H1 (cell line): Measurements from ENCODE around the gene IP6K1. TPM values are rescaled to one million over a fixed set of nuclear protein-coding genes. Genes with fewer than 3 reads are reported as not detected.

Experiments used
- CTCF ChIA-PET: fragments of 300-600 bp; sonication (Branson Sonifier 250); formaldehyde crosslinking; loops from one replicate; lab custom pipeline; 2021; ENCODE audit not compliant: partially characterized antibody; lab: Charles Lee
- POLR2A ChIA-PET: fragments of 300-600 bp; sonication (Branson Sonifier 250); formaldehyde crosslinking; loops from one replicate; lab custom pipeline; 2021; ENCODE audit warnings: inconsistent platforms; ENCODE audit not compliant: partially characterized antibody; lab: Charles Lee
- DNase-seq, 2 experiments: peaks; one replicate each; pipeline versions ENCODE4 v3.0.0 to v3.0.0-alpha.2; 2010 to 2022; ENCODE audit warnings: low spot score in 2 of 2, low read depth in 1 of 2, mixed read lengths in 1 of 2
- FAIRE-seq: peaks from 2 replicates; lab custom pipeline; 2011; peaks lifted over from hg19 to GRCh38; lab: Jason Lieb, UNC
- H2AFZ ChIP-seq: 2 replicates; pipeline ENCODE4 v1.8.1; 2012; ENCODE audit warnings: low read length, inconsistent platforms
- H2AK5ac ChIP-seq: 2 replicates; pipeline ENCODE4 v1.6.1; 2013; ENCODE audit warnings: low read depth, low read length
- H2BK120ac ChIP-seq: replicated peaks from 2 replicates; pipeline ENCODE3; 2013; ENCODE audit warnings: low read depth, low read length, inconsistent platforms
- H2BK12ac ChIP-seq: 2 replicates; pipeline ENCODE4 v1.6.1; 2013; ENCODE audit warnings: low read depth, low read length
- H2BK15ac ChIP-seq: 2 replicates; pipeline ENCODE4 v1.6.1; 2013; ENCODE audit warnings: low read length
- H2BK20ac ChIP-seq: 2 replicates; pipeline ENCODE4 v1.6.1; 2013; ENCODE audit warnings: low read length
- H2BK5ac ChIP-seq: 2 replicates; pipeline ENCODE4 v1.6.1; 2013; ENCODE audit warnings: low read depth, low read length
- H3K14ac ChIP-seq: 2 replicates; pipeline ENCODE4 v1.6.1; 2013; ENCODE audit warnings: inconsistent platforms; ENCODE audit not compliant: insufficient read length
- H3K18ac ChIP-seq: 2 replicates; pipeline ENCODE4 v1.6.1; 2013; ENCODE audit warnings: low read length; ENCODE audit errors: extremely low read depth
- H3K23ac ChIP-seq: 2 replicates; pipeline ENCODE4 v1.6.1; 2013; ENCODE audit warnings: inconsistent platforms; ENCODE audit not compliant: insufficient read length
- H3K23me2 ChIP-seq: 2 replicates; pipeline ENCODE4 v1.6.1; 2013; ENCODE audit warnings: low read depth, low read length
- H3K27ac ChIP-seq: 2 replicates; pipeline ENCODE4 v1.6.1; 2011; ENCODE audit warnings: low read depth, low read length, inconsistent platforms
- H3K27me3 ChIP-seq, 4 experiments: replicated peaks in 1 of 4; 1 replicate in 1 of 4; 2 replicates in 3 of 4; pipeline versions ENCODE4 v1.6.1 to v1.8.1; 2011 to 2013; ENCODE audit warnings: low read length in 3 of 4, mild to moderate bottlenecking in 3 of 4, inconsistent platforms in 2 of 4, mixed read lengths in 2 of 4, moderate library complexity in 1 of 4; ENCODE audit not compliant: control insufficient read depth in 3 of 4, insufficient read depth in 3 of 4; ENCODE audit errors: extremely low read depth in 1 of 4
- H3K36me3 ChIP-seq, 4 experiments: 2 replicates each; pipeline versions ENCODE4 v1.6.1 to v1.8.1; 2011 to 2013; ENCODE audit warnings: mild to moderate bottlenecking in 4 of 4, low read length in 3 of 4, moderate library complexity in 2 of 4, control low read depth in 1 of 4, inconsistent platforms in 1 of 4; ENCODE audit not compliant: insufficient read depth in 4 of 4, control insufficient read depth in 2 of 4
- H3K4ac ChIP-seq: replicated peaks from 2 replicates; pipeline ENCODE3; 2013; ENCODE audit warnings: low read length, low read depth, mixed read lengths, inconsistent platforms; ENCODE audit not compliant: insufficient read length
- H3K4me1 ChIP-seq, 4 experiments: replicated peaks in 1 of 4; 1 replicate in 1 of 4; 2 replicates in 3 of 4; pipeline versions ENCODE4 v1.6.1 to v1.8.1; 2011 to 2013; ENCODE audit warnings: low read length in 3 of 4, inconsistent platforms in 2 of 4, mixed read lengths in 1 of 4; ENCODE audit not compliant: insufficient read depth in 4 of 4, control insufficient read depth in 3 of 4
- H3K4me2 ChIP-seq, 2 experiments: 2 replicates each; pipeline versions ENCODE4 v1.6.1 to v1.8.1; 2011 to 2013; ENCODE audit warnings: low read depth in 2 of 2, low read length in 2 of 2, control low read depth in 1 of 2, inconsistent platforms in 1 of 2, mild to moderate bottlenecking in 1 of 2; ENCODE audit not compliant: insufficient read depth in 1 of 2
- H3K4me3 ChIP-seq, 4 experiments: fragments of 200-600, 300-600 bp in 1 of 4; sonication (generic), shearing (Covaris generic), sonication (Bioruptor Twin) in 1 of 4; 2 replicates each; pipeline versions ENCODE4 v1.5.1 to v1.8.1; 2011 to 2016; ENCODE audit warnings: low read length in 4 of 4, low read depth in 3 of 4, control low read depth in 2 of 4, inconsistent platforms in 2 of 4, mild to moderate bottlenecking in 2 of 4, mixed read lengths in 1 of 4, moderate library complexity in 1 of 4; ENCODE audit not compliant: insufficient read depth in 2 of 4; ENCODE audit errors: extremely low read depth in 1 of 4
- H3K56ac ChIP-seq: replicated peaks from 2 replicates; pipeline ENCODE3; 2013; ENCODE audit warnings: low read depth, mild to moderate bottlenecking, mixed read lengths, low read length, inconsistent platforms; ENCODE audit not compliant: insufficient read length
- H3K79me1 ChIP-seq: 2 replicates; pipeline ENCODE4 v1.6.1; 2013; ENCODE audit warnings: low read depth, low read length, control low read depth
- H3K79me2 ChIP-seq, 2 experiments: 2 replicates each; pipeline versions ENCODE4 v1.6.1 to v1.8.1; 2012 to 2013; ENCODE audit warnings: low read length in 2 of 2, mild to moderate bottlenecking in 2 of 2, inconsistent platforms in 1 of 2; ENCODE audit not compliant: insufficient read depth in 2 of 2, control insufficient read depth in 1 of 2
- H3K9ac ChIP-seq, 4 experiments: replicated peaks in 1 of 4; 1 replicate in 1 of 4; 2 replicates in 3 of 4; pipeline versions ENCODE4 v1.6.1 to v1.8.1; 2011 to 2013; ENCODE audit warnings: low read depth in 3 of 4, low read length in 3 of 4, control low read depth in 2 of 4, mild to moderate bottlenecking in 2 of 4, moderate library complexity in 2 of 4, inconsistent platforms in 1 of 4; ENCODE audit errors: extremely low read depth in 1 of 4
- H3K9me3 ChIP-seq, 2 experiments: 2 replicates each; pipeline versions ENCODE4 v1.6.1 to v1.8.1; 2012 to 2013; ENCODE audit warnings: mild to moderate bottlenecking in 2 of 2, moderate library complexity in 2 of 2, control low read depth in 1 of 2, inconsistent platforms in 1 of 2, low read depth in 1 of 2, low read length in 1 of 2, mixed read lengths in 1 of 2; ENCODE audit not compliant: insufficient read depth in 2 of 2
- H4K20me1 ChIP-seq, 2 experiments: replicated peaks in 1 of 2; 2 replicates each; pipeline versions ENCODE3 to v1.8.1; 2011 to 2013; ENCODE audit warnings: inconsistent platforms in 2 of 2, low read length in 2 of 2, mild to moderate bottlenecking in 1 of 2; ENCODE audit not compliant: insufficient read depth in 2 of 2, control insufficient read depth in 1 of 2
- H4K5ac ChIP-seq: 2 replicates; pipeline ENCODE4 v1.6.1; 2013; ENCODE audit warnings: low read length, low read depth, mixed read lengths, inconsistent platforms; ENCODE audit not compliant: insufficient read length
- H4K8ac ChIP-seq: 2 replicates; pipeline ENCODE4 v1.8.0; 2013; ENCODE audit warnings: mild to moderate bottlenecking, moderate library complexity, low read length, inconsistent platforms; ENCODE audit not compliant: insufficient read depth; ENCODE audit errors: extremely low read depth
- H4K91ac ChIP-seq: replicated peaks from 2 replicates; pipeline ENCODE3; 2013; ENCODE audit warnings: low read length, mixed read lengths, inconsistent platforms; ENCODE audit not compliant: insufficient read length
- BRCA1 ChIP-seq: IDR thresholded peaks from 2 replicates; pipeline ENCODE4 v1.6.1; 2012; ENCODE audit warnings: low read depth, low read length, improper control_type of control experiment
- NRF1 ChIP-seq: IDR thresholded peaks from 2 replicates; pipeline ENCODE4 v1.6.1; 2011; ENCODE audit warnings: mild to moderate bottlenecking, low read depth, low read length, improper control_type of control experiment
- POLR2AphosphoS5 ChIP-seq: IDR thresholded peaks from 2 replicates; pipeline ENCODE4 v1.6.1; 2011; ENCODE audit warnings: low read depth, low read length
- RFX5 ChIP-seq: IDR thresholded peaks from 2 replicates; pipeline ENCODE4 v1.6.1; 2011; ENCODE audit warnings: low read depth, low read length, improper control_type of control experiment, borderline replicate concordance
- RNF2 ChIP-seq: fragments of 200-900, 300-1000 bp; sonication (generic); IDR thresholded peaks from 2 replicates; pipeline ENCODE4 v1.7.1; 2016; ENCODE audit warnings: borderline replicate concordance, low read depth, mild to moderate bottlenecking, antibody characterized with exemption, low read length; ENCODE audit not compliant: poor library complexity, severe bottlenecking; ENCODE audit errors: missing control alignments
- SAP30 ChIP-seq: fragments of 300-600 bp; sonication (generic); IDR thresholded peaks from 2 replicates; pipeline ENCODE4 v1.7.1; 2012; ENCODE audit warnings: low read length, moderate library complexity, mild to moderate bottlenecking, inconsistent platforms; ENCODE audit not compliant: insufficient read depth, insufficient replicate concordance
- SIRT6 ChIP-seq: IDR thresholded peaks from one replicate; pipeline ENCODE4 v1.7.1; 2012; ENCODE audit warnings: low read length, inconsistent platforms
- SP1 ChIP-seq: IDR thresholded peaks from 2 replicates; pipeline ENCODE4 v1.6.1; 2011; ENCODE audit warnings: low read depth, low read length
- USF2 ChIP-seq: IDR thresholded peaks from 2 replicates; pipeline ENCODE4 v1.6.1; 2011; ENCODE audit warnings: low read length, improper control_type of control experiment
- WGBS, 2 experiments: shearing (Covaris generic) in 1 of 2; methylation state at CpG; one replicate each; pipeline versions ENCODE4 v1.1.6 to v1.1.7; 2013 to 2015; ENCODE audit warnings: low lambda C conversion rate in 2 of 2, mixed read lengths in 2 of 2, inconsistent platforms in 1 of 2, low coverage in 1 of 2, missing lambda C conversion rate in 1 of 2; ENCODE audit not compliant: insufficient replicate concordance in 2 of 2, insufficient coverage in 1 of 2, insufficient read length in 1 of 2; ENCODE audit errors: extremely low coverage in 1 of 2, missing lambda C conversion rate in 1 of 2; 5-methylcytosine and 5-hydroxymethylcytosine counted together
- polyA plus RNA-seq, 7 experiments: library from polyadenylated mRNA; depleted of rRNA in 3 of 7; stranded (reverse) in 5 of 7; unstranded in 2 of 7; fragments of >200 nt in 5 of 7; fragments of 200-250 nt in 2 of 7; gene quantifications; 1 replicate in 5 of 7; 2 replicates in 1 of 7; 4 replicates in 1 of 7; pipeline versions ENCODE4 v1.2.1 to v1.2.3, GENCODE V29; 2011 to 2013; ENCODE audit warnings: missing spikeins in 2 of 7, mixed read lengths in 2 of 7
- total RNA-seq: library from RNA; stranded (reverse); fragmentation: NEBNext Ultra II Directional; extraction: Animal tissue kit (Norgen Biotek cat#: 25700); gene quantifications from 2 replicates; pipeline ENCODE4 v1.2.1, GENCODE V29; 2021

IP6K1 gene
- total and polyA plus RNA-seq, 2 of the 8 experiments (the other 6 are each of a cell fraction or from before 2014, with no cell fraction given): 31.5 to 35.2 TPM

DNA sequence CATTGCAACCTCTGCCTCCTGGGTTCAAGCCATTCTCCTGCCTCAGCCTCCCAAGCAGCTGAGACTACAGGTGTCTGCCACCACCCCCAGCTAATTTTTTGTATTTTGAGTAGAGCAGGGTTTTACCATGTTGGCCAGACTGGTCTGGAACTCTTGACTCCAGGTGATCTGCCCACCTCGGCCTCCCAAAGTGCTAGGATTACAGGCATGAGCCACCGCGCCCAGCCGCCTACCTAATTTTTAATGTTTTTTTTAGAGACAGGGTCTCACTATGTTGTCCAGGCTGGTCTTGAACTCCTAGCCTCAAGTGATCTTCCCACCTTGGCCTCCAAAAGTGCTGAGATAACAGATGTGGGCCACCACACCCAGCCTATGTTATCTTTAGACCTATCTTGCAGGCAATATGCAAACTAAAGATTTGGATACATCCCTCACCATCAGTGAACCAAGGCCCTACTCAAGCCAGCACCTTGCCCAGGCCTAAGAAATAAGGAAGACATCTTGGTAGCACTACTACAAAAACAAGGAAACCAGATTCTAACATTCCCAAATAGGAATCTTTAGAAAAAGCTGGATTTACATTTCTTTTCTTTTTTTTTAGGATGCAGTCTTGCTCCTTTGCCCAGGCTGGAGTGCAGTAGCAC, 56.3 kb downstream of the IP6K1 start:
- no peak overlapping the region for H2AFZ ChIP-seq
- H2AK5ac ChIP-seq: no peak overlapping the region
- H3K56ac ChIP-seq: no peak overlapping the region
- ChIA-PET CTCF (interaction anchor here (0.5 to 1.4 kb wide), 4 partner anchors 12 to 123 kb away, joined by 3 to 6 read pairs (median 3); no protein-coding TSS in a partner anchor), POLR2A (no interaction called here)
- H4K5ac ChIP-seq: no peak overlapping the region
- H3K36me3 ChIP-seq: peaks cover 14 to 36% (median 32%) of the 10 kb centered on the region in 4 experiments
- no peak overlapping the region for H3K27ac ChIP-seq
- no peak overlapping the region for H4K91ac ChIP-seq
- no peak overlapping the region for H2BK5ac ChIP-seq
- no peak overlapping the region for H2BK12ac ChIP-seq
- H3K9me3 ChIP-seq: no peaks in the 10 kb centered on the region
- no peak overlapping the region for H3K18ac ChIP-seq
- H3K4me3 ChIP-seq: no peak overlapping the region
- no peak overlapping the region for H3K9ac ChIP-seq
- no peak overlapping the region for H3K14ac ChIP-seq
- H2BK15ac ChIP-seq: no peak overlapping the region
- H3K23me2 ChIP-seq: no peaks in the 10 kb centered on the region
- no peaks in the 10 kb centered on the region for H3K79me1 ChIP-seq
- H3K4me2 ChIP-seq: no peak overlapping the region
- no peak overlapping the region for H4K8ac ChIP-seq
- H3K4ac ChIP-seq: no peak overlapping the region
- no peaks in the 10 kb centered on the region for H3K79me2 ChIP-seq
- H3K27me3 ChIP-seq: no peaks in the 10 kb centered on the region
- no peak for TF ChIP-seq POLR2AphosphoS5
- no peak for TF ChIP-seq SAP30
- TF ChIP-seq BRCA1: no peak
- no peak for TF ChIP-seq SP1
- TF ChIP-seq USF2: no peak
- no peak for TF ChIP-seq RNF2
- no peak for TF ChIP-seq NRF1
- no peak for TF ChIP-seq SIRT6
- no peak for TF ChIP-seq RFX5
- TF ChIP-seq, all 59 proteins: peak for 0
- DNase-seq (no peak), FAIRE-seq (no peak)
- Histone ChIP-seq H4K20me1 (peaks cover 0 to 2% of the 10 kb centered on the region in 2 experiments), H2BK120ac (no peak overlapping the region), H3K4me1 (no peaks in the 10 kb centered on the region; a peak in 1 of 7 replicates), H3K23ac (no peak overlapping the region), H2BK20ac (no peak overlapping the region)
- WGBS, 2 experiments: 96% methylated on average over 4 of the region's 4 CpGs; no CpG with 5 or more reads in 1 of the 2 experiments
